GM18868 (cell line): ENCODE measurements around the gene IGF2R.
A peak's percentile ranks its signal among the peaks of the same experiment; 100 is the strongest.
"Not testable (repeated sequence)": the region's sequence is repeated elsewhere in the genome, so short reads cannot be mapped to it uniquely, and the experiment has no call there.

Experiments used
- ATAC-seq: cut with Tn5 transposase; IDR thresholded peaks from one replicate; pipeline ENCODE4 v1.9.1; 2021; ENCODE audit warnings: mild to moderate bottlenecking, moderate library complexity; ENCODE audit not compliant: unreplicated experiment

Gene IGF2R

GRCh38 chr6:160090442-160091239 is 121.8 kb downstream of the IGF2R start:
- ATAC-seq: not testable (repeated sequence)

- ATAC-seq: not testable (repeated sequence)
These were observed 123.3 kb downstream of the IGF2R start for GRCh38 chr6:160092176-160092575.

- ATAC-seq: no peak
These were observed 123.7 kb downstream of the IGF2R start for GRCh38 chr6:160092602-160093001.

- ATAC-seq: no peak
These were observed 124.2 kb downstream of the IGF2R start for GRCh38 chr6:160093061-160093460.

- no peak for ATAC-seq
These were observed 125.1 kb downstream of the IGF2R start for GRCh38 chr6:160093946-160094345.

GRCh38 chr6:160095146-160095845 is 126.4 kb downstream of the IGF2R start:
- no peak for ATAC-seq

- ATAC-seq: no peak
These were observed 132.7 kb downstream of the IGF2R start for GRCh38 chr6:160101277-160102205.

- ATAC-seq: no peak
These were observed 133.5 kb downstream of the IGF2R start for GRCh38 chr6:160102399-160102798.

GRCh38 chr6:160102956-160103824 is 134.3 kb downstream of the IGF2R start:
- peak; percentile 79 for ATAC-seq

GRCh38 chr6:160103825-160104100 is 134.9 kb downstream of the IGF2R start:
- no peak for ATAC-seq

GRCh38 chr6:160104821-160105517 is 136.1 kb downstream of the IGF2R start:
- no peak for ATAC-seq

GRCh38 chr6:160106010-160106409 is 137.1 kb downstream of the IGF2R start:
- ATAC-seq: no peak

GRCh38 chr6:160106701-160107100 is 137.8 kb downstream of the IGF2R start:
- no peak for ATAC-seq

GRCh38 chr6:160108077-160108476 is 139.2 kb downstream of the IGF2R start:
- no peak for ATAC-seq

- ATAC-seq: no peak
These were observed 141.8 kb downstream of the IGF2R start for GRCh38 chr6:160110586-160111123.

- no peak for ATAC-seq
These were observed 142.9 kb downstream of the IGF2R start for GRCh38 chr6:160111806-160112205.

- no peak for ATAC-seq
These were observed 143.9 kb downstream of the IGF2R start for GRCh38 chr6:160112628-160113299.

GRCh38 chr6:160114536-160114935 is 145.7 kb downstream of the IGF2R start:
- not testable (repeated sequence) for ATAC-seq

- no peak for ATAC-seq
These were observed 146.5 kb downstream of the IGF2R start for GRCh38 chr6:160115421-160115820.
